HepG2 (cell line): ENCODE measurements around the gene CENATAC. TPM values are rescaled to one million over a fixed set of nuclear protein-coding genes. Genes with fewer than 3 reads are reported as not detected.

Source experiments
- ARNTL ChIP-seq: sonication (generic); formaldehyde crosslinking; IDR thresholded peaks from 2 replicates; pipeline ENCODE4 v1.4.0; 2020; ENCODE audit warnings: mild to moderate bottlenecking, missing genetic modification reagents
- FOXO1 ChIP-seq: sonication (generic); formaldehyde crosslinking; IDR thresholded peaks from 2 replicates; pipeline ENCODE4 v1.4.0; 2020; ENCODE audit warnings: missing genetic modification reagents
- GABPB1 ChIP-seq: IDR thresholded peaks from 2 replicates; pipeline ENCODE4 v1.6.1; 2016; ENCODE audit warnings: mild to moderate bottlenecking, missing genetic modification reagents, moderate library complexity, missing compliant biosample characterization
- HNF4G ChIP-seq, 2 experiments: sonication (generic) in 1 of 2; formaldehyde crosslinking in 1 of 2; IDR thresholded peaks; 2 replicates each; pipeline versions ENCODE4 v1.4.0 to v1.6.1; 2011 to 2020; ENCODE audit warnings: borderline replicate concordance in 2 of 2, low read depth in 2 of 2, mild to moderate bottlenecking in 2 of 2, low read length in 1 of 2, missing genetic modification reagents in 1 of 2, moderate library complexity in 1 of 2
- JUN ChIP-seq: sonication (generic); formaldehyde crosslinking; IDR thresholded peaks from 2 replicates; pipeline ENCODE4 v1.4.0; 2020; ENCODE audit warnings: mild to moderate bottlenecking, missing genetic modification reagents
- MED1 ChIP-seq: sonication (generic); formaldehyde crosslinking; IDR thresholded peaks from 2 replicates; pipeline ENCODE4 v1.4.0; 2020; ENCODE audit warnings: missing genetic modification reagents
- MEIS2 ChIP-seq: sonication (generic); formaldehyde crosslinking; IDR thresholded peaks from 2 replicates; pipeline ENCODE4 v1.9.0; 2021; ENCODE audit warnings: mild to moderate bottlenecking, missing genetic modification reagents
- MLX ChIP-seq: IDR thresholded peaks from 2 replicates; pipeline ENCODE4 v1.6.1; 2016
- NR2F6 ChIP-seq, 2 experiments: IDR thresholded peaks; 2 replicates each; pipeline ENCODE4 v1.6.1; 2016; ENCODE audit warnings: antibody characterized with exemption in 1 of 2, mild to moderate bottlenecking in 1 of 2
- RAD21 ChIP-seq: fragments of 450-650 bp; formaldehyde crosslinking; IDR thresholded peaks from 2 replicates; pipeline ENCODE4 v1.5.0; 2020; ENCODE audit warnings: mild to moderate bottlenecking
- RFXAP ChIP-seq: sonication (generic); formaldehyde crosslinking; IDR thresholded peaks from 2 replicates; pipeline ENCODE4 v1.4.0; 2020; ENCODE audit warnings: missing genetic modification reagents, borderline replicate concordance
- RORA ChIP-seq: sonication (generic); formaldehyde crosslinking; IDR thresholded peaks from 2 replicates; pipeline ENCODE4 v1.5.0; 2020; ENCODE audit warnings: mild to moderate bottlenecking, missing genetic modification reagents, moderate library complexity
- SNAI1 ChIP-seq: sonication (generic); formaldehyde crosslinking; IDR thresholded peaks from 2 replicates; pipeline ENCODE4 v1.5.0; 2020; ENCODE audit warnings: mild to moderate bottlenecking, missing genetic modification reagents, borderline replicate concordance
- YY1 ChIP-seq: IDR thresholded peaks from 2 replicates; pipeline ENCODE4 v1.6.1; 2011; ENCODE audit warnings: low read length, low read depth, moderate library complexity, mild to moderate bottlenecking; ENCODE audit not compliant: insufficient read depth, insufficient replicate concordance
- ZBTB2 ChIP-seq: sonication (generic); formaldehyde crosslinking; IDR thresholded peaks from 2 replicates; pipeline ENCODE4 v1.8.0; 2022; ENCODE audit warnings: low read depth, missing genetic modification reagents
- ZNF124 ChIP-seq: sonication (generic); formaldehyde crosslinking; IDR thresholded peaks from 2 replicates; pipeline ENCODE4 v1.4.0; 2020; ENCODE audit warnings: missing genetic modification reagents
- ZNF205 ChIP-seq: IDR thresholded peaks from 2 replicates; pipeline ENCODE4 v1.6.1; 2018; ENCODE audit warnings: missing biosample characterization, missing genetic modification reagents
- ZNF629 ChIP-seq: sonication (generic); formaldehyde crosslinking; conservative IDR thresholded peaks from 2 replicates; pipeline ENCODE4 v1.5.0; 2020; ENCODE audit warnings: missing genetic modification reagents
- ZNF720 ChIP-seq: sonication (generic); formaldehyde crosslinking; IDR thresholded peaks from 2 replicates; pipeline ENCODE4 v1.4.0; 2020; ENCODE audit warnings: missing genetic modification reagents
- ZSCAN21 ChIP-seq: sonication (generic); formaldehyde crosslinking; IDR thresholded peaks from 2 replicates; pipeline ENCODE4 v1.8.0; 2022; ENCODE audit warnings: mild to moderate bottlenecking, missing genetic modification reagents, moderate library complexity, borderline replicate concordance
- ZUFSP ChIP-seq: sonication (generic); formaldehyde crosslinking; IDR thresholded peaks from 2 replicates; pipeline ENCODE4 v1.9.0; 2021; ENCODE audit warnings: missing genetic modification reagents, mild to moderate bottlenecking, borderline replicate concordance
- polyA plus RNA-seq, 8 experiments: library from polyadenylated mRNA; depleted of rRNA in 3 of 8; stranded (reverse) in 7 of 8; unstranded in 1 of 8; fragments of >200 nt; fragmentation: Illumina TruSeq in 4 of 8; extraction: Trizol in 4 of 8; gene quantifications; 2 replicates each; pipeline versions ENCODE4 v1.2.1 to v1.2.3, GENCODE V29; 2011 to 2016; ENCODE audit warnings: low read depth in 4 of 8, missing spikeins in 1 of 8, mixed read lengths in 1 of 8; ENCODE audit not compliant: insufficient read depth in 1 of 8
- total RNA-seq, 5 experiments: library from RNA; depleted of rRNA; stranded (reverse); fragments of >200 nt; fragmentation: Illumina TruSeq; extraction: Trizol; gene quantifications; 2 replicates each; pipeline ENCODE4 v1.2.3, GENCODE V29; 2016; ENCODE audit warnings: low read depth in 1 of 5
- TF ChIP-seq, protein P1 (sequence below): sonication (generic); formaldehyde crosslinking; IDR thresholded peaks from 2 replicates; pipeline ENCODE4 v1.4.0; 2020; ENCODE audit warnings: mild to moderate bottlenecking, missing genetic modification reagents
- TF ChIP-seq, protein P2 (sequence below): sonication (generic); formaldehyde crosslinking; IDR thresholded peaks from 2 replicates; pipeline ENCODE4 v1.5.0; 2020; ENCODE audit warnings: missing genetic modification reagents

CENATAC gene
- total and polyA plus RNA-seq, 2 of the 13 experiments (the other 11 are each of a cell fraction or from before 2014, with no cell fraction given), result 21.7 to 25.0 TPM

- TF ChIP-seq NR2F6 (IDR thresholded peaks at IDR 0.05), result no peak
- 0 out of 2 replicates have a peak, but pooled peaks have one; percentile 11 for TF ChIP-seq NR2F6 (CRISPR knock-in tag; IDR thresholded peaks at IDR 0.05)
- TF ChIP-seq MED1, result peak; percentile 28; the same call in 1 of the 2 replicates
- TF ChIP-seq RORA, result no peak
- TF ChIP-seq, protein P1, sequence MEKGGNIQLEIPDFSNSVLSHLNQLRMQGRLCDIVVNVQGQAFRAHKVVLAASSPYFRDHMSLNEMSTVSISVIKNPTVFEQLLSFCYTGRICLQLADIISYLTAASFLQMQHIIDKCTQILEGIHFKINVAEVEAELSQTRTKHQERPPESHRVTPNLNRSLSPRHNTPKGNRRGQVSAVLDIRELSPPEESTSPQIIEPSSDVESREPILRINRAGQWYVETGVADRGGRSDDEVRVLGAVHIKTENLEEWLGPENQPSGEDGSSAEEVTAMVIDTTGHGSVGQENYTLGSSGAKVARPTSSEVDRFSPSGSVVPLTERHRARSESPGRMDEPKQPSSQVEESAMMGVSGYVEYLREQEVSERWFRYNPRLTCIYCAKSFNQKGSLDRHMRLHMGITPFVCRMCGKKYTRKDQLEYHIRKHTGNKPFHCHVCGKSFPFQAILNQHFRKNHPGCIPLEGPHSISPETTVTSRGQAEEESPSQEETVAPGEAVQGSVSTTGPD (CRISPR knock-in tag), result no peak
- peak; percentile 56; the same call in 1 of the 2 replicates for TF ChIP-seq ZNF205 (CRISPR knock-in tag)
- TF ChIP-seq FOXO1 (CRISPR knock-in tag), result 0 out of 2 replicates have a peak, but pooled peaks have one; percentile 23
- TF ChIP-seq MEIS2 (CRISPR knock-in tag), result 0 out of 2 replicates have a peak, but pooled peaks have one; percentile 21
- no peak for TF ChIP-seq ARNTL
- TF ChIP-seq GABPB1 (CRISPR knock-in tag), result peak; percentile 39; the same call in 1 of the 2 replicates
- TF ChIP-seq RFXAP (CRISPR knock-in tag), result no peak
- peak; percentile 28 for TF ChIP-seq YY1
- no peak for TF ChIP-seq ZUFSP (CRISPR knock-in tag)
- 0 out of 2 replicates have a peak, but pooled peaks have one; percentile 20 for TF ChIP-seq JUN (CRISPR knock-in tag)
- TF ChIP-seq, protein P2, sequence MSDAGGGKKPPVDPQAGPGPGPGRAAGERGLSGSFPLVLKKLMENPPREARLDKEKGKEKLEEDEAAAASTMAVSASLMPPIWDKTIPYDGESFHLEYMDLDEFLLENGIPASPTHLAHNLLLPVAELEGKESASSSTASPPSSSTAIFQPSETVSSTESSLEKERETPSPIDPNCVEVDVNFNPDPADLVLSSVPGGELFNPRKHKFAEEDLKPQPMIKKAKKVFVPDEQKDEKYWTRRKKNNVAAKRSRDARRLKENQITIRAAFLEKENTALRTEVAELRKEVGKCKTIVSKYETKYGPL (CRISPR knock-in tag), result no peak
- no peak for TF ChIP-seq HNF4G (IDR thresholded peaks at IDR 0.05; ENCODE audit: borderline replicate concordance, low read depth, low read length)
- no peak for TF ChIP-seq HNF4G (CRISPR knock-in tag; IDR thresholded peaks at IDR 0.05; ENCODE audit: borderline replicate concordance, low read depth)
- TF ChIP-seq ZNF629 (CRISPR knock-in tag), result no peak
- no peak for TF ChIP-seq ZNF720 (CRISPR knock-in tag)
- no peak for TF ChIP-seq ZSCAN21 (CRISPR knock-in tag)
- TF ChIP-seq ZBTB2 (CRISPR knock-in tag), result no peak
- no peak for TF ChIP-seq ZNF124
- TF ChIP-seq RAD21 (CRISPR knock-in tag), result peak; percentile 97
- TF ChIP-seq SNAI1, result no peak
- 0 out of 2 replicates have a peak, but pooled peaks have one; percentile 13 for TF ChIP-seq MLX (CRISPR knock-in tag)
Observed at GRCh38 chr11:118956094-118956846, 41.7 kb upstream of the CENATAC start, which contains the start of gene UPK2 (continued).
